ENCODE measurements around the gene RIMBP2.

Gene RIMBP2

GRCh38 chr12:130569521-130569920, 146.6 kb downstream of the RIMBP2 start:
- no peak for DNase-seq (ENCODE audit: low read depth)

DNA sequence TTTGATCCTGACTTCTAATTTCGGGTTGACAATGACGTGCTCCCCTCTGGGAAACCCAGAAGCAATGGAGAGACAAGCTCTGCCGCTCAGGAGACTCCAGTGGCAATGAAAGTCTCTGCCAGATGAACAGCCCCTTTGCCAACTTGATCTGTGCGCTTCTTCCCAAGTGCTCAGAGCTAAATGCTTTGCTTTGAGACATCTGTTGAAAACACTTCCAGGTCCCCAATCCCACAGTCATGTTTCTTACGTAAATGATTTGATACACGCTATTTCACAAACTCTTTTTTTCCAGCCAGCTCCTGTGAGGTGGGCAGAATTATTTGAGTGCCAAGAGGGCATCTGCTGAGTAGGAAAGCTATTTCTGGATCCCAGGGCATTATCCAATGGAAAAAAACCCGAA, 147.6 kb downstream of the RIMBP2 start:
- no peak for DNase-seq (ENCODE audit: low read depth)

- no peak for DNase-seq (ENCODE audit: low read depth)
Observed at GRCh38 chr12:130568041-130568440, 148.1 kb downstream of the RIMBP2 start.

DNA sequence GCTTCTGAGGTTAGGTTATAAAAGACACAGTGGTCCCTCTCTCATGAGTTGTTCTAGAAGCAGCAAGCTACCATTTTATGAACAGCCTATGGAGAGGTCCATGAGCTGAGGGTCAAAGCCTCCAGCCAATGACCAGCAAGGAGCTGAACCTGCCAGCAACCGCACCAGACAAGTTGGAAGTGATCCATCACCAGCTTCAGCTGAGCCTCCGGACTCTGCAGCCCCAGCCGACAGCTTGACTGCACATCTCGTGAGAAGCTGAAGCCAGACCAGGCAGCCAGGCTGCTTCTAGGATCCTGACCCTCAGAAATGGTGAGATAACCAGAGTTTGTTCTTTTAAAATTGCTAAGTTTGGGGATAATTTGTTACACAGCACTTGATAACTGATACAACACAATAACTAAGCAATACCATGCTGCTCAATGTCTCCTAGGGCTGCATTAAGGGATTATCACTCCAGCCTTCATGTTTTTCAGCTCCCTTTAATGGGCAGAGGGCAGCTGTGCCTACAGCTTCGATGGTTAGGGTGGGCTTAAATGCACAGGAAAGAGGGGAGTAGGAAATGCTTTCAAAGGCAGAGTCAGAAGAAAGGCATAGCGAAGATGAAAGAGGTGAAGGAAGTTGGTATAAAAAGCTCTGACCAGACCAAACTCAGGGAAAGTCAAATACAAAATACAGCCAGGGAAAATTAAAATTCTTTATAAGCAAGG, 149.5 kb downstream of the RIMBP2 start:
- DNase-seq (ENCODE audit: low read depth), result no peak

GRCh38 chr12:130565189-130565588, 150.9 kb downstream of the RIMBP2 start:
- DNase-seq (ENCODE audit: low read depth), result no peak

DNA sequence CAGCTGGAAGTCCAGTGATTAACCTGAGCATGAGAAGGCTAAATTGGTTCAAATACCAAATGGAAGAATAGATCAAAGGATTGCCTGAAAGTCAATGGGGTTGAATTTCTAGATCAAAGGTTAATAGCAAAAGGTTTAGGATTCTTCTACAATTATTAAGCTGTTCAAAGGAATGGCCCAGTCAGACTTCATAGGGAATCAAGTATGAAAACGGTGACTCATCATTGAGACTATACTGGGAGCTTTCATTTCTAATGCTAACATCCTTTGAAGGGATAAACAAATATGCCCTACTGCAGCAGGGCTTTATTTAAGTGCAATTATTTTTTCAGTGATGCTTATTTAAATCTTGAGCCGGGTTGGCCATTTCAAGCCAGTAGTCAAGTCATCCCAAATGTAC, 152.8 kb downstream of the RIMBP2 start:
- no peak for DNase-seq (ENCODE audit: low read depth)

- no peak for DNase-seq (ENCODE audit: low read depth)
Observed at GRCh38 chr12:130562716-130563115, 153.4 kb downstream of the RIMBP2 start.

DNA sequence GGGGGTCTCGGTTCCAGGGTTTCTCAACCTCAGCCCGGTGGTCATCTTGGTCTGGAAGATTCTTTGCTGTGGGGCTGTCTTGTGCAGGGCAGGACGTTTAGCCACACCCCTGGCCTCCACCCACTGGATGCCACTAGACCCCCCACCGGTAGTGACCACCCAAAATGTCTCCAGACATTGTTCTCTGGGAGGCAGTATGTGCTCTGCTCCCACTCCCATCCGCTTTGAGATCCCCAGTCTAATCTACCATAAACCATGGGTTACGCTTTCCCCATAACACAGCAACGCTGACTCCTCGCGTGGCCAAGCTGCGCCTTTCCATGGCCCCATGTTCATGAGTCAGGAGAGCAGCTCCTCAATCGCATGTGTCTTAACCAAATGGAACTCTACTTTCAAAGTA, 155.8 kb downstream of the RIMBP2 start:
- DNase-seq (ENCODE audit: low read depth), result no peak

DNA sequence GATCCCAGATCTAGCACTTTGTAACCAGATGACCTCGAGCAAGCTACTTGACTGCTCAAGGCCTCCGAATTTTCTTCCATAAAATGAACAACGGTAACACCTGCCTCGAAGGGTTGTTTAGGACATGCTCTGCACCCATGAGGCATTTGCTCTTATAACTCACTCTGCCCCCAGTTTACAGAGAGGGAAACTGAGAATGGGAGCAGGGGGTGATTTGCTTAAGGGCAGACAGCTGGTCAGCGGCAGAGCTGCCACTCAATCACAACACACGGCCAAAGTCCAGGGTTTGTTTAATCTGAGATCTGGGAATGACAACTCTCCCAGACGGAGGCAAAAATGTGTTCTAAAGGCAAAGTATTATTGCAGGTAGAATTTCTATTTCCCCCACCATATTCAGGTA, 156.3 kb downstream of the RIMBP2 start:
- no peak for DNase-seq (ENCODE audit: low read depth)

GRCh38 chr12:130557886-130558765, 158.0 kb downstream of the RIMBP2 start:
- DNase-seq (ENCODE audit: low read depth), result no peak

DNA sequence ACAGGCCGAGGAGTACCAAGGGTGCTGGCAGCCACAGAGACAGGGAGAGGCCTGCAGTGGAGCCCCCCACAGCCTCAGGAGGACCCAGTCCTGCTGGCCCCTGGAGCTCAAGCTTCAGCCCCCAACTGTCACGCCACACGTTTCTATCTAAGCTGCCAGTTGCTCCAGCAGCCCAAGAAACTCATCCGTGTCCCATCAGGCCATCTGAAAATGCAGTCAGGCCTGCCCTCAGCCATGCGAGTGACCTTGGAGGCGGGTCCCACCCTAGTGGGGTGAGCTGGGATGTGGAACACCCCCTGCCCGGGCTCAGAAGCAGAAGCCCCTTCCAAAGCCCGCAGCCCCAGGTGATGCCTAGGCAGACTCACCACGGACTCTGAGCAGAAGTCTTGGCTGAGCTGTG, 158.9 kb downstream of the RIMBP2 start:
- no peak for DNase-seq (ENCODE audit: low read depth)

GRCh38 chr12:130556486-130557055, 159.5 kb downstream of the RIMBP2 start:
- no peak for DNase-seq (ENCODE audit: low read depth)

GRCh38 chr12:130555628-130556485, 160.2 kb downstream of the RIMBP2 start:
- no peak for DNase-seq (ENCODE audit: low read depth)

DNA sequence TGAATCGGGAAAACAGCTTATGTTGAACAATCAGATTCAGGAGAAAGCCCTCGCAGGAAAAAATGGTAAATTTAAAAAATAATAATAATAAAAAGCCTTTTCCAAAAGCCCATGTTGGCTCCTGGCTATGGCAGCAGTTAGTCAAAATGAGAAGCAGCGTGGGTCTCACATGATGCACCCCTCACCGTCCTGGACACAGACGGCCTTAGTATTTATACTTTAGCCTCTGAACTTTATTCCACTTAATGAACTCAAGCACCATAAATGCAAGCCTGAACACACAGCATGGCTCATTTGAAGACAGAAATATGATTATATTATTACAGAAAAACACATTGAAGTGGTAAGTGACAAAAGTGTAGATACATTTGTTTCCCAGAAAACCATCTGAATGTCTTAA, 160.9 kb downstream of the RIMBP2 start:
- DNase-seq (ENCODE audit: low read depth), result no peak

DNA sequence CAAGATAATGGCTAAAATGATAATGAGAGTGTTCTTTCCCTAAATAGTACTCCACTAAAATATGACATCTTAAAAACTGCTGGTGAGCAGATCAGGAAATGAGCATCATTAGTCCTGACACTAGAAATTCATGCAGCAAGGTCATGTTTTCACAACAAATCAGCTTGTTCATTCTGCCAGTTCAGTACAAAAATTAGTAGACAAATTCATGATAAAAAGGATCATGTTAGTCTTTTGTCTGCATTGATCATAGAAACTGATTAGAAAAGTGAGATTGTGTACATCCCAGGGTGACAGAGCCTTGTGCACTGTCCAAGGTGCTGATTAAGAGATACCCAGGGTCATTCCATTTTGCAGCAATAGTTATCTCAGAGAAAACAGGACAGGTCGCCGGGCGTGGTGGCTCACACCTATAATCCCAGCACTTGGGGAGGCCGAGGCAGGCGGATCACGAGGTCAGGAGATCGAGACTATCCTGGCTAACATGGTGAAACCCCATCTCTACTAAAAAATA, 163.6 kb downstream of the RIMBP2 start:
- DNase-seq (ENCODE audit: low read depth), result no peak

- DNase-seq (ENCODE audit: low read depth), result no peak
Observed at GRCh38 chr12:130549361-130549760, 166.7 kb downstream of the RIMBP2 start.

DNA sequence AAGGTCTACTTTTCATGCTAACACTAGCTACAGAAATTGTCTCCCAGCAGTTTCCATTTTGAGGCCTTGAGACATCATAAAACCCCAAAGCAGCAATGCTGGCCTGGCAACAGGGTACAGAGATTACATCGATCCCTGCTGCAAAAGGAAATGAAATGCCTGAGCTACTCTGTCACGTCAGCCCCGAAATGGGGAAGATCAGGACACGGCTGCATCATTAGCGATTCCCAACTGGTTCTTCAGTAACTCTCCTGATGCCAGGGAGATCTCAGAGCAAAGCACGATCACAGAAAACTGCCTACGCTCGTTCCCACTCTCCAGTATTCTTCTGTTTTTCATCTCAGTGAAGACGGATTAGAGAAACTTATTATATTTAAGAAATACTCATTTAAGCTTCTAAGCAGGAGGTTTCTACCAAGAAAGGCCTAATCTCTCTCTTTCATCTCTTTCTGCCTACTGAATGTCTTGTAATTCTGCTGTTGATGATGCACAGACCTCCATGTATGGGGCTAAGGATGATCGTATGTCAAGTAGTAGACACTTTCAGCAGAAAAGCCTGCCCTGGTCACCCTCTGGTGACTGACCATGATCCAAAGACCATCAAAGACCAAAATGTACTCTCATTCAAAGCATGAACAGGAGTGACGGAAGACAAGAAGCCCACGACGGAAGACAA, 168.5 kb downstream of the RIMBP2 start:
- DNase-seq (ENCODE audit: low read depth), result no peak

- DNase-seq (ENCODE audit: low read depth), result no peak
Observed at GRCh38 chr12:130546494-130546893, 169.6 kb downstream of the RIMBP2 start.

GRCh38 chr12:130545475-130545874, 170.6 kb downstream of the RIMBP2 start:
- DNase-seq (ENCODE audit: low read depth), result no peak

- DNase-seq (ENCODE audit: low read depth), result no peak
Observed at GRCh38 chr12:130540376-130540775, 175.7 kb downstream of the RIMBP2 start.

- DNase-seq (ENCODE audit: low read depth), result no peak
Observed at GRCh38 chr12:130538343-130539095, 177.6 kb downstream of the RIMBP2 start.
